ENCODE data around the gene CAMSAP1. TPM values are rescaled to one million over a fixed set of nuclear protein-coding genes. Genes with fewer than 3 reads are reported as not detected.

The CAMSAP1 gene
- polyA plus RNA-seq, 1 donor from 2014 or later, result 58.5 TPM

DNA sequence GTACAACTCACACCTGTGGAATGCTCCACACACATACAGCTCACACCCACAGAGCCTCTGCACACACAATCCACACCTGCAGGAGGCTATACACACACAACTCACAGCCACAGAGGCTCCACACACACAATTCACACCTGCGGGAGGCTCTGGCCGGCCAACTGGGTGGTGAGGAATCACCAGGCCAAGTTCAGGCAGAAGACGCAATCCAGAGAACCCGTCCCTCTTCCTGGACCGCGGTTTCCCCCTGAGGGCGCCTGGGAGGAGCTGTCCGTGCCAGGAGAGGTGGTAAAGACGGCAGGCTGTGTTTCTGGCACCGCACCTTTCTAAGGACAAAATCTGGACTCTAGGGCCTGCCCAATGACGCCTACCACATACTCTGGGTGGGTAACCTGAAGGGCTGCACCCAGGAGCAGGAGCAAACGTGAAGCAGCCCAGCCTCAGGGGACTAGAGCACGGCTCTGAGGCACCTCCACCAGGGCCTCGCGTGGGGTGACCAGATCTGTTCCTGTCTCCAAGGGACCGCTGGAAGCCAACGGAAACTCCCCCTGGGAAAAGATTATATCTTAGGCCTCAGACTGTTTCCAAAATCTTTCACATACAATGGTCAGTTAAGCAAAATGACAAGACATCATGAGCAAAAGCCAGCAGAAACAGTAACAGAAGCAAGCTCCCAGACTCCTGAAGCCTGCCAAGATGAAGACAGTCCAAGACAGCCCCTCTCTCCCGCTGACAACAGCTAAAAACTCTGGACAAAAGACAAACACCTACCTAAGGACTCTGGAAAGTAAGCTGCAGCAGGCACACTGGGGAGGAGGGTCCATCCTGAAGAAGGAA, 16.9 kb downstream of the CAMSAP1 start:
- no peaks in the 10 kb centered on the region for H3K9me2 ChIP-seq (ENCODE audit: insufficient read depth, low read length)
- H2AFZ ChIP-seq (ENCODE audit: low read depth, low read length), result no peak overlapping the region
- no peak overlapping the region for H3K9ac ChIP-seq (ENCODE audit: low read length)
- TF ChIP-seq MXI1 (conservative IDR thresholded peaks at IDR 0.05; ENCODE audit: poor library complexity, severe bottlenecking) (no peak), RAD21 (conservative IDR thresholded peaks at IDR 0.05) (no peak), SMC3 (conservative IDR thresholded peaks at IDR 0.05; ENCODE audit: poor library complexity) (no peak), TAF1 (IDR thresholded peaks at IDR 0.05; ENCODE audit: low read depth) (no peak)
- TF ChIP-seq, protein P1, sequence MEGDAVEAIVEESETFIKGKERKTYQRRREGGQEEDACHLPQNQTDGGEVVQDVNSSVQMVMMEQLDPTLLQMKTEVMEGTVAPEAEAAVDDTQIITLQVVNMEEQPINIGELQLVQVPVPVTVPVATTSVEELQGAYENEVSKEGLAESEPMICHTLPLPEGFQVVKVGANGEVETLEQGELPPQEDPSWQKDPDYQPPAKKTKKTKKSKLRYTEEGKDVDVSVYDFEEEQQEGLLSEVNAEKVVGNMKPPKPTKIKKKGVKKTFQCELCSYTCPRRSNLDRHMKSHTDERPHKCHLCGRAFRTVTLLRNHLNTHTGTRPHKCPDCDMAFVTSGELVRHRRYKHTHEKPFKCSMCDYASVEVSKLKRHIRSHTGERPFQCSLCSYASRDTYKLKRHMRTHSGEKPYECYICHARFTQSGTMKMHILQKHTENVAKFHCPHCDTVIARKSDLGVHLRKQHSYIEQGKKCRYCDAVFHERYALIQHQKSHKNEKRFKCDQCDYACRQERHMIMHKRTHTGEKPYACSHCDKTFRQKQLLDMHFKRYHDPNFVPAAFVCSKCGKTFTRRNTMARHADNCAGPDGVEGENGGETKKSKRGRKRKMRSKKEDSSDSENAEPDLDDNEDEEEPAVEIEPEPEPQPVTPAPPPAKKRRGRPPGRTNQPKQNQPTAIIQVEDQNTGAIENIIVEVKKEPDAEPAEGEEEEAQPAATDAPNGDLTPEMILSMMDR (IDR thresholded peaks at IDR 0.05; ENCODE audit: poor library complexity, severe bottlenecking), result no peak
- peaks cover 67% of the 10 kb centered on the region for H4K20me1 ChIP-seq (ENCODE audit: insufficient read depth)
- peaks cover 15% of the 10 kb centered on the region for H3K9me3 ChIP-seq (ENCODE audit: low read length)
- H3K27ac ChIP-seq (ENCODE audit: low read length), result no peak overlapping the region
- H3K27me3 ChIP-seq (ENCODE audit: insufficient read depth, low read depth, low read length), result no peaks in the 10 kb centered on the region
- H3K79me2 ChIP-seq (replicated peaks; ENCODE audit: insufficient read depth, low read length), result peaks cover 92% of the 10 kb centered on the region
- H3K36me3 ChIP-seq (ENCODE audit: insufficient read depth, low read length), result no peaks in the 10 kb centered on the region
- H3K4me3 ChIP-seq (ENCODE audit: low read length), result no peak overlapping the region
- H3F3A ChIP-seq (ENCODE audit: insufficient read depth, low read length, poor library complexity, severe bottlenecking), result no peaks in the 10 kb centered on the region
- H3K4me2 ChIP-seq (ENCODE audit: low read length), result no peak overlapping the region

DNA sequence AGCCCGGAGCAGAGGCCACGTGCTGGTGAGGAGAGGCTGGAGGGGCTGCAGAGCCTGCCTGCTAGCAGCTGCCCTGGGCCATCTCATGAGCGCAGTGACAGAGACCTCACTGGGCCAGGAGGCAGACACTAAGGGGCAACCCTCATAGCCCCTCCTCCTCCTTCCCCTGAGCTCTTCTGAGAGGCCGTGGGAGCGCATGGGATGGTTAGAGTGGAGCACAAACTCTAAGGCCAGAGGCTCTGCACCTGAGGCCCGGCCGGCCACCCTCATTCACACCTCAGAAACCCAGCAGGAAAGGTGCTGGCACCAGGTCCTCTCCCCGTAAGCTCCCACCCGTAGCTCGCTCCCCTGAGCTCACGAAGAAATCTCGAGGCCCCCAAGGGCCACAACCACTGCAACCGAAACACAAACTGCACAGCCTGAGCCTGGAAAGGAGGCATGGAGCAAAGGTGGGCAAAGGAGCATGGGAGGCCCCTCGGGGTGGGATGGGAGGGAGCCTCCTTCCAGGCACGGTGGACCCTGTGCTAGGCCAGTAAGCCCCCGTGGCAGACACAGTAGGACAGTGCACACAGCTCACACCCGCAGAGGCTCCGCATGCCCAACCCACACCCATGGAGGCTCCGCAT, 17.7 kb downstream of the CAMSAP1 start:
- H3K27ac ChIP-seq (ENCODE audit: low read length), result no peak overlapping the region
- H3K79me2 ChIP-seq (replicated peaks; ENCODE audit: insufficient read depth, low read length), result peaks cover 92% of the 10 kb centered on the region
- TF ChIP-seq EZH2 (IDR thresholded peaks at IDR 0.05; ENCODE audit: borderline replicate concordance, insufficient read depth, low read length, poor library complexity, severe bottlenecking) (no peak), RAD21 (conservative IDR thresholded peaks at IDR 0.05) (no peak), SMC3 (conservative IDR thresholded peaks at IDR 0.05; ENCODE audit: poor library complexity) (no peak), EP300 (conservative IDR thresholded peaks at IDR 0.05; ENCODE audit: poor library complexity, severe bottlenecking) (no peak), TAF1 (IDR thresholded peaks at IDR 0.05; ENCODE audit: low read depth) (no peak), POLR2AphosphoS5 (IDR thresholded peaks at IDR 0.05) (no peak), MXI1 (conservative IDR thresholded peaks at IDR 0.05; ENCODE audit: poor library complexity, severe bottlenecking) (no peak)
- TF ChIP-seq, protein P2, sequence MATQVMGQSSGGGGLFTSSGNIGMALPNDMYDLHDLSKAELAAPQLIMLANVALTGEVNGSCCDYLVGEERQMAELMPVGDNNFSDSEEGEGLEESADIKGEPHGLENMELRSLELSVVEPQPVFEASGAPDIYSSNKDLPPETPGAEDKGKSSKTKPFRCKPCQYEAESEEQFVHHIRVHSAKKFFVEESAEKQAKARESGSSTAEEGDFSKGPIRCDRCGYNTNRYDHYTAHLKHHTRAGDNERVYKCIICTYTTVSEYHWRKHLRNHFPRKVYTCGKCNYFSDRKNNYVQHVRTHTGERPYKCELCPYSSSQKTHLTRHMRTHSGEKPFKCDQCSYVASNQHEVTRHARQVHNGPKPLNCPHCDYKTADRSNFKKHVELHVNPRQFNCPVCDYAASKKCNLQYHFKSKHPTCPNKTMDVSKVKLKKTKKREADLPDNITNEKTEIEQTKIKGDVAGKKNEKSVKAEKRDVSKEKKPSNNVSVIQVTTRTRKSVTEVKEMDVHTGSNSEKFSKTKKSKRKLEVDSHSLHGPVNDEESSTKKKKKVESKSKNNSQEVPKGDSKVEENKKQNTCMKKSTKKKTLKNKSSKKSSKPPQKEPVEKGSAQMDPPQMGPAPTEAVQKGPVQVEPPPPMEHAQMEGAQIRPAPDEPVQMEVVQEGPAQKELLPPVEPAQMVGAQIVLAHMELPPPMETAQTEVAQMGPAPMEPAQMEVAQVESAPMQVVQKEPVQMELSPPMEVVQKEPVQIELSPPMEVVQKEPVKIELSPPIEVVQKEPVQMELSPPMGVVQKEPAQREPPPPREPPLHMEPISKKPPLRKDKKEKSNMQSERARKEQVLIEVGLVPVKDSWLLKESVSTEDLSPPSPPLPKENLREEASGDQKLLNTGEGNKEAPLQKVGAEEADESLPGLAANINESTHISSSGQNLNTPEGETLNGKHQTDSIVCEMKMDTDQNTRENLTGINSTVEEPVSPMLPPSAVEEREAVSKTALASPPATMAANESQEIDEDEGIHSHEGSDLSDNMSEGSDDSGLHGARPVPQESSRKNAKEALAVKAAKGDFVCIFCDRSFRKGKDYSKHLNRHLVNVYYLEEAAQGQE (IDR thresholded peaks at IDR 0.05; ENCODE audit: borderline replicate concordance), result no peak
- TF ChIP-seq, protein P1 (IDR thresholded peaks at IDR 0.05; ENCODE audit: poor library complexity, severe bottlenecking), result no peak
- no peak overlapping the region for H2AFZ ChIP-seq (ENCODE audit: low read depth, low read length)
- no peaks in the 10 kb centered on the region for H3K9me2 ChIP-seq (ENCODE audit: insufficient read depth, low read length)
- H3K4me2 ChIP-seq (ENCODE audit: low read length), result no peak overlapping the region
- no peak overlapping the region for H3K9ac ChIP-seq (ENCODE audit: low read length)
- no peak overlapping the region for H3K4me3 ChIP-seq (ENCODE audit: low read length)
- H3F3A ChIP-seq (ENCODE audit: insufficient read depth, low read length, poor library complexity, severe bottlenecking), result no peaks in the 10 kb centered on the region
- no peaks in the 10 kb centered on the region for H3K27me3 ChIP-seq (ENCODE audit: insufficient read depth, low read depth, low read length)
- H4K20me1 ChIP-seq (ENCODE audit: insufficient read depth), result peaks cover 71% of the 10 kb centered on the region
- no peaks in the 10 kb centered on the region for H3K36me3 ChIP-seq (ENCODE audit: insufficient read depth, low read length)
- peaks cover 7% of the 10 kb centered on the region for H3K9me3 ChIP-seq (ENCODE audit: low read length)

All from neural cell (in vitro differentiated cells).